GM23338 (cell line): ENCODE measurements around the gene IKZF1. TPM values are rescaled to one million over a fixed set of nuclear protein-coding genes. Genes with fewer than 3 reads are reported as not detected.

ENCODE experiments used
- ATAC-seq: fragments of 200-7000 bp; cut with Tn5 transposase; 3 replicates; pipeline ENCODE4 v1.9.1; 2020
- DNase-seq: peaks from one replicate; pipeline ENCODE4 v3.0.0-alpha.2; 2015; ENCODE audit warnings: low spot score
- H2AFZ ChIP-seq: fragments of 200-600 bp; sonication (generic); 2 replicates; pipeline ENCODE4 v1.8.0; 2016; ENCODE audit warnings: antibody characterized with exemption, mild to moderate bottlenecking, moderate library complexity
- H3F3A ChIP-seq: fragments of 200-600 bp; sonication (generic); replicated peaks from 2 replicates; pipeline ENCODE4 v1.8.0; 2017; ENCODE audit warnings: antibody characterized with exemption, mixed run types, low read depth
- H3K27ac ChIP-seq: fragments of 200-600 bp; sonication (generic); 2 replicates; pipeline ENCODE4 v1.6.1; 2016; ENCODE audit warnings: low read depth
- H3K27me3 ChIP-seq: fragments of 200-600 bp; sonication (generic); 2 replicates; pipeline ENCODE4 v1.8.0; 2016; ENCODE audit warnings: mild to moderate bottlenecking, mixed run types, moderate library complexity; ENCODE audit not compliant: insufficient read depth
- H3K36me3 ChIP-seq: fragments of 200-600 bp; sonication (generic); 2 replicates; pipeline ENCODE4 v1.8.0; 2016; ENCODE audit warnings: mild to moderate bottlenecking; ENCODE audit not compliant: insufficient read depth
- H3K4me1 ChIP-seq: fragments of 200-600 bp; sonication (generic); 2 replicates; pipeline ENCODE4 v1.8.0; 2016; ENCODE audit warnings: mild to moderate bottlenecking, moderate library complexity; ENCODE audit not compliant: insufficient read depth
- H3K4me2 ChIP-seq: fragments of 200-600 bp; sonication (generic); 2 replicates; pipeline ENCODE4 v1.7.1; 2017; ENCODE audit warnings: mixed run types
- H3K4me3 ChIP-seq: fragments of 200-600 bp; sonication (generic); 2 replicates; pipeline ENCODE4 v1.6.1; 2016; ENCODE audit warnings: mixed run types
- H3K79me2 ChIP-seq: fragments of 200-600 bp; sonication (generic); replicated peaks from 2 replicates; pipeline ENCODE4 v1.8.0; 2017; ENCODE audit warnings: mild to moderate bottlenecking; ENCODE audit not compliant: insufficient read depth
- H3K9me2 ChIP-seq: fragments of 200-600 bp; sonication (generic); 2 replicates; pipeline ENCODE4 v1.8.0; 2017; ENCODE audit not compliant: insufficient read depth
- H4K20me1 ChIP-seq: fragments of 200-600 bp; sonication (generic); replicated peaks from 2 replicates; pipeline ENCODE4 v1.8.0; 2017; ENCODE audit warnings: mild to moderate bottlenecking; ENCODE audit not compliant: insufficient read depth
- H3K27ac Mint-ChIP-seq: 2 replicates; pipeline ENCODE4 v1.8.0; 2020; ENCODE audit warnings: inconsistent platforms, mild to moderate bottlenecking, moderate library complexity, mixed read lengths
- H3K27me3 Mint-ChIP-seq: 3 replicates; pipeline ENCODE4 v1.8.0; 2022; ENCODE audit warnings: low read depth, mild to moderate bottlenecking, moderate library complexity, mixed read lengths, inconsistent platforms; ENCODE audit not compliant: insufficient read depth, poor library complexity
- H3K36me3 Mint-ChIP-seq: 3 replicates; pipeline ENCODE4 v1.8.0; 2021; ENCODE audit warnings: low read depth, mild to moderate bottlenecking, inconsistent platforms, moderate library complexity, mixed read lengths
- H3K4me1 Mint-ChIP-seq: 3 replicates; pipeline ENCODE4 v1.8.0; 2020; ENCODE audit warnings: mild to moderate bottlenecking, inconsistent platforms, mixed read lengths
- H3K4me3 Mint-ChIP-seq: 3 replicates; pipeline ENCODE4 v1.8.0; 2021; ENCODE audit warnings: moderate library complexity, mild to moderate bottlenecking, inconsistent platforms, mixed read lengths
- H3K9me3 Mint-ChIP-seq: 3 replicates; pipeline ENCODE4 v1.8.0; 2020; ENCODE audit warnings: moderate library complexity, mild to moderate bottlenecking, inconsistent platforms, mixed read lengths
- CREB1 ChIP-seq: fragments of 250-450 bp; sonication (Bioruptor Pico); IDR thresholded peaks from 2 replicates; pipeline ENCODE4 v1.5.0; 2020; ENCODE audit warnings: low read depth, mild to moderate bottlenecking, moderate library complexity
- CTCF ChIP-seq, 2 experiments: fragments of 200-600 bp in 1 of 2; sonication (generic) in 1 of 2; conservative IDR thresholded peaks; 2 replicates each; pipeline versions ENCODE4 v1.5.1 to v1.6.1; 2016 to 2017; ENCODE audit warnings: antibody characterized with exemption in 2 of 2, low read depth in 2 of 2, mild to moderate bottlenecking in 2 of 2, moderate library complexity in 1 of 2
- EZH2 ChIP-seq: fragments of 200-600 bp; sonication (generic); IDR thresholded peaks from one replicate; pipeline ENCODE4 v1.8.0; 2017; ENCODE audit warnings: antibody characterized with exemption, mild to moderate bottlenecking, low read depth; ENCODE audit not compliant: unreplicated experiment
- EZH2phosphoT487 ChIP-seq: fragments of 200-600 bp; sonication (generic); IDR thresholded peaks from one replicate; pipeline ENCODE4 v1.8.1; 2018; ENCODE audit warnings: antibody characterized with exemption; ENCODE audit not compliant: unreplicated experiment
- JUNB ChIP-seq: IDR thresholded peaks from one replicate; pipeline ENCODE4 v1.6.1; 2016; ENCODE audit warnings: antibody characterized with exemption; ENCODE audit not compliant: unreplicated experiment
- NANOG ChIP-seq: IDR thresholded peaks from 2 replicates; pipeline ENCODE4 v1.6.1; 2016; ENCODE audit warnings: antibody characterized with exemption, borderline replicate concordance
- POLR2AphosphoS5 ChIP-seq: IDR thresholded peaks from 2 replicates; pipeline ENCODE4 v1.6.1; 2016; ENCODE audit warnings: antibody characterized with exemption, low read depth
- REST ChIP-seq: IDR thresholded peaks from one replicate; pipeline ENCODE4 v1.6.1; 2018; ENCODE audit warnings: antibody characterized with exemption; ENCODE audit not compliant: unreplicated experiment
- STAT1 ChIP-seq: IDR thresholded peaks from one replicate; pipeline ENCODE4 v1.6.1; 2016; ENCODE audit warnings: antibody characterized with exemption; ENCODE audit not compliant: unreplicated experiment
- ZNF114 ChIP-seq: fragments of 250-450 bp; sonication (Bioruptor Pico); IDR thresholded peaks from 2 replicates; pipeline ENCODE4 v1.5.0; 2020; ENCODE audit warnings: mild to moderate bottlenecking, moderate library complexity
- ZNF331 ChIP-seq: fragments of 250-450 bp; sonication (Bioruptor Pico); IDR thresholded peaks from 2 replicates; pipeline ENCODE4 v1.5.0; 2020; ENCODE audit warnings: low read depth, mild to moderate bottlenecking, moderate library complexity
- polyA plus RNA-seq: library from polyadenylated mRNA; unstranded; fragments of >200 nt; fragmentation: Nextera tagmentation; extraction: Ambion mirVana; gene quantifications from 2 replicates; pipeline ENCODE4 v1.2.1, GENCODE V29; 2016
- total RNA-seq: library from RNA; depleted of rRNA; stranded (reverse); fragments of >200 nt; shearing (Covaris generic); gene quantifications from 2 replicates; pipeline ENCODE4 v1.2.3, GENCODE V29; 2014
- TF ChIP-seq, protein P1 (sequence below): fragments of 250-450 bp; sonication (Bioruptor Pico); IDR thresholded peaks from 2 replicates; pipeline ENCODE4 v1.5.0; 2020; ENCODE audit warnings: mild to moderate bottlenecking, moderate library complexity
- TF ChIP-seq, protein P2 (sequence below): IDR thresholded peaks from 2 replicates; pipeline ENCODE4 v1.6.1; 2016; ENCODE audit warnings: antibody characterized with exemption

Gene IKZF1
- total and polyA plus RNA-seq, 2 experiments from 2014 or later: 0.57 to 1.8 TPM

GRCh38 chr7:50356212-50356944, 51.9 kb downstream of the IKZF1 start:
- Mint-ChIP-seq H3K9me3 (no peaks in the 10 kb centered on the region; the same call in 2 of the 3 replicates), H3K4me1 (peaks cover 3% of the 10 kb centered on the region; the same call in 1 of the 3 replicates), H3K27me3 (peaks cover 9% of the 10 kb centered on the region), H3K36me3 (no peaks in the 10 kb centered on the region), H3K4me3 (no peak overlapping the region), H3K27ac (no peak overlapping the region)
- no peaks in the 10 kb centered on the region for H3F3A ChIP-seq
- DNase-seq (no peak), ATAC-seq (no peak)
- H3K4me3 ChIP-seq: no peak overlapping the region
- no peaks in the 10 kb centered on the region for H3K9me2 ChIP-seq
- no peaks in the 10 kb centered on the region for H4K20me1 ChIP-seq
- no peak for TF ChIP-seq STAT1
- TF ChIP-seq, protein P1, sequence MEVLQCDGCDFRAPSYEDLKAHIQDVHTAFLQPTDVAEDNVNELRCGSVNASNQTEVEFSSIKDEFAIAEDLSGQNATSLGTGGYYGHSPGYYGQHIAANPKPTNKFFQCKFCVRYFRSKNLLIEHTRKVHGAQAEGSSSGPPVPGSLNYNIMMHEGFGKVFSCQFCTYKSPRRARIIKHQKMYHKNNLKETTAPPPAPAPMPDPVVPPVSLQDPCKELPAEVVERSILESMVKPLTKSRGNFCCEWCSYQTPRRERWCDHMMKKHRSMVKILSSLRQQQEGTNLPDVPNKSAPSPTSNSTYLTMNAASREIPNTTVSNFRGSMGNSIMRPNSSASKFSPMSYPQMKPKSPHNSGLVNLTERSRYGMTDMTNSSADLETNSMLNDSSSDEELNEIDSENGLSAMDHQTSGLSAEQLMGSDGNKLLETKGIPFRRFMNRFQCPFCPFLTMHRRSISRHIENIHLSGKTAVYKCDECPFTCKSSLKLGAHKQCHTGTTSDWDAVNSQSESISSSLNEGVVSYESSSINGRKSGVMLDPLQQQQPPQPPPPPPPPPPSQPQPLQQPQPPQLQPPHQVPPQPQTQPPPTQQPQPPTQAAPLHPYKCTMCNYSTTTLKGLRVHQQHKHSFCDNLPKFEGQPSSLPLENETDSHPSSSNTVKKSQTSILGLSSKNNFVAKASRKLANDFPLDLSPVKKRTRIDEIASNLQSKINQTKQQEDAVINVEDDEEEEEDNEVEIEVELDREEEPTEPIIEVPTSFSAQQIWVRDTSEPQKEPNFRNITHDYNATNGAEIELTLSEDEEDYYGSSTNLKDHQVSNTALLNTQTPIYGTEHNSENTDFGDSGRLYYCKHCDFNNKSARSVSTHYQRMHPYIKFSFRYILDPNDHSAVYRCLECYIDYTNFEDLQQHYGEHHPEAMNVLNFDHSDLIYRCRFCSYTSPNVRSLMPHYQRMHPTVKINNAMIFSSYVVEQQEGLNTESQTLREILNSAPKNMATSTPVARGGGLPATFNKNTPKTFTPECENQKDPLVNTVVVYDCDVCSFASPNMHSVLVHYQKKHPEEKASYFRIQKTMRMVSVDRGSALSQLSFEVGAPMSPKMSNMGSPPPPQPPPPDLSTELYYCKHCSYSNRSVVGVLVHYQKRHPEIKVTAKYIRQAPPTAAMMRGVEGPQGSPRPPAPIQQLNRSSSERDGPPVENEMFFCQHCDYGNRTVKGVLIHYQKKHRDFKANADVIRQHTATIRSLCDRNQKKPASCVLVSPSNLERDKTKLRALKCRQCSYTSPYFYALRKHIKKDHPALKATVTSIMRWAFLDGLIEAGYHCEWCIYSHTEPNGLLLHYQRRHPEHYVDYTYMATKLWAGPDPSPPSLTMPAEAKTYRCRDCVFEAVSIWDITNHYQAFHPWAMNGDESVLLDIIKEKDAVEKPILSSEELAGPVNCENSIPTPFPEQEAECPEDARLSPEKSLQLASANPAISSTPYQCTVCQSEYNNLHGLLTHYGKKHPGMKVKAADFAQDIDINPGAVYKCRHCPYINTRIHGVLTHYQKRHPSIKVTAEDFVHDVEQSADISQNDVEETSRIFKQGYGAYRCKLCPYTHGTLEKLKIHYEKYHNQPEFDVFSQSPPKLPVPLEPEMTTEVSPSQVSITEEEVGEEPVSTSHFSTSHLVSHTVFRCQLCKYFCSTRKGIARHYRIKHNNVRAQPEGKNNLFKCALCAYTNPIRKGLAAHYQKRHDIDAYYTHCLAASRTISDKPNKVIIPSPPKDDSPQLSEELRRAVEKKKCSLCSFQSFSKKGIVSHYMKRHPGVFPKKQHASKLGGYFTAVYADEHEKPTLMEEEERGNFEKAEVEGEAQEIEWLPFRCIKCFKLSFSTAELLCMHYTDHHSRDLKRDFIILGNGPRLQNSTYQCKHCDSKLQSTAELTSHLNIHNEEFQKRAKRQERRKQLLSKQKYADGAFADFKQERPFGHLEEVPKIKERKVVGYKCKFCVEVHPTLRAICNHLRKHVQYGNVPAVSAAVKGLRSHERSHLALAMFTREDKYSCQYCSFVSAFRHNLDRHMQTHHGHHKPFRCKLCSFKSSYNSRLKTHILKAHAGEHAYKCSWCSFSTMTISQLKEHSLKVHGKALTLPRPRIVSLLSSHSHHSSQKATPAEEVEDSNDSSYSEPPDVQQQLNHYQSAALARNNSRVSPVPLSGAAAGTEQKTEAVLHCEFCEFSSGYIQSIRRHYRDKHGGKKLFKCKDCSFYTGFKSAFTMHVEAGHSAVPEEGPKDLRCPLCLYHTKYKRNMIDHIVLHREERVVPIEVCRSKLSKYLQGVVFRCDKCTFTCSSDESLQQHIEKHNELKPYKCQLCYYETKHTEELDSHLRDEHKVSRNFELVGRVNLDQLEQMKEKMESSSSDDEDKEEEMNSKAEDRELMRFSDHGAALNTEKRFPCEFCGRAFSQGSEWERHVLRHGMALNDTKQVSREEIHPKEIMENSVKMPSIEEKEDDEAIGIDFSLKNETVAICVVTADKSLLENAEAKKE (CRISPR knock-in tag): no peak
- TF ChIP-seq JUNB: no peak
- TF ChIP-seq ZNF331 (CRISPR knock-in tag): no peak
- TF ChIP-seq CTCF (conservative IDR thresholded peaks at IDR 0.05; ENCODE audit: low read depth in 2 of 2): no peak
- no peak for TF ChIP-seq EZH2
- no peak for TF ChIP-seq NANOG
- TF ChIP-seq CREB1 (CRISPR knock-in tag): no peak
- no peak for TF ChIP-seq POLR2AphosphoS5
- TF ChIP-seq REST: no peak
- TF ChIP-seq, protein P2, sequence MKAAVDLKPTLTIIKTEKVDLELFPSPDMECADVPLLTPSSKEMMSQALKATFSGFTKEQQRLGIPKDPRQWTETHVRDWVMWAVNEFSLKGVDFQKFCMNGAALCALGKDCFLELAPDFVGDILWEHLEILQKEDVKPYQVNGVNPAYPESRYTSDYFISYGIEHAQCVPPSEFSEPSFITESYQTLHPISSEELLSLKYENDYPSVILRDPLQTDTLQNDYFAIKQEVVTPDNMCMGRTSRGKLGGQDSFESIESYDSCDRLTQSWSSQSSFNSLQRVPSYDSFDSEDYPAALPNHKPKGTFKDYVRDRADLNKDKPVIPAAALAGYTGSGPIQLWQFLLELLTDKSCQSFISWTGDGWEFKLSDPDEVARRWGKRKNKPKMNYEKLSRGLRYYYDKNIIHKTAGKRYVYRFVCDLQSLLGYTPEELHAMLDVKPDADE: no peak
- TF ChIP-seq EZH2phosphoT487: no peak
- no peak for TF ChIP-seq ZNF114 (CRISPR knock-in tag)
- H3K79me2 ChIP-seq: no peaks in the 10 kb centered on the region
- no peaks in the 10 kb centered on the region for H3K36me3 ChIP-seq
- no peaks in the 10 kb centered on the region for H3K27me3 ChIP-seq
- H3K4me2 ChIP-seq: no peak overlapping the region
- H3K27ac ChIP-seq: no peak overlapping the region
- H2AFZ ChIP-seq: no peak overlapping the region
- no peaks in the 10 kb centered on the region for H3K4me1 ChIP-seq
